NCI-H2171 (cell line): ENCODE data around the gene SLC40A1.

Experiments
- DNase-seq: peaks from one replicate; lab custom pipeline; 2025; lab: John Stamatoyannopoulos, UW

Gene SLC40A1

GRCh38 chr2:189538402-189538801 lies 42.2 kb downstream of the SLC40A1 start:
- DNase-seq = no peak

GRCh38 chr2:189536830-189537229 lies 43.8 kb downstream of the SLC40A1 start:
- no peak for DNase-seq

GRCh38 chr2:189534854-189535832 lies 45.4 kb downstream of the SLC40A1 start:
- DNase-seq = no peak

GRCh38 chr2:189533288-189534035 lies 47.1 kb downstream of the SLC40A1 start:
- DNase-seq = no peak

- DNase-seq = no peak
Observed at GRCh38 chr2:189530965-189531637, 49.5 kb downstream of the SLC40A1 start.

- no peak for DNase-seq
Observed at GRCh38 chr2:189528617-189529016, 52.0 kb downstream of the SLC40A1 start.

GRCh38 chr2:189527812-189528592 lies 52.6 kb downstream of the SLC40A1 start:
- no peak for DNase-seq

- no peak for DNase-seq
Observed at GRCh38 chr2:189527041-189527750, 53.4 kb downstream of the SLC40A1 start.

GRCh38 chr2:189526241-189526640 lies 54.3 kb downstream of the SLC40A1 start:
- no peak for DNase-seq

- no peak for DNase-seq
Observed at GRCh38 chr2:189524746-189525145, 55.8 kb downstream of the SLC40A1 start.

- no peak for DNase-seq
Observed at GRCh38 chr2:189522435-189523151, 58.0 kb downstream of the SLC40A1 start.

GRCh38 chr2:189521699-189522434 lies 58.7 kb downstream of the SLC40A1 start:
- DNase-seq = no peak

GRCh38 chr2:189519631-189520387 lies 60.8 kb downstream of the SLC40A1 start:
- no peak for DNase-seq

- no peak for DNase-seq
Observed at GRCh38 chr2:189517847-189518535, 62.6 kb downstream of the SLC40A1 start.

- DNase-seq = no peak
Observed at GRCh38 chr2:189516546-189516945, 64.0 kb downstream of the SLC40A1 start.

GRCh38 chr2:189515264-189515663 lies 65.3 kb downstream of the SLC40A1 start:
- no peak for DNase-seq

GRCh38 chr2:189514104-189514503 lies 66.5 kb downstream of the SLC40A1 start:
- no peak for DNase-seq

GRCh38 chr2:189512879-189513278 lies 67.7 kb downstream of the SLC40A1 start:
- no peak for DNase-seq
